HepG2 (cell line): ENCODE data around the gene NUBP1. TPM values are rescaled to one million over a fixed set of nuclear protein-coding genes. Genes with fewer than 3 reads are reported as not detected.
A peak's percentile ranks its signal among the peaks of the same experiment; 100 is the strongest.

Experiments
- DR1 ChIP-seq: sonication (generic); formaldehyde crosslinking; IDR thresholded peaks from 2 replicates; pipeline ENCODE4 v1.8.0; 2021; ENCODE audit warnings: mild to moderate bottlenecking, missing genetic modification reagents, inconsistent platforms
- ETS1 ChIP-seq: sonication (generic); formaldehyde crosslinking; IDR thresholded peaks from 2 replicates; pipeline ENCODE4 v1.4.0; 2020; ENCODE audit warnings: missing genetic modification reagents
- GATAD1 ChIP-seq: IDR thresholded peaks from 2 replicates; pipeline ENCODE4 v1.6.1; 2016; ENCODE audit warnings: missing genetic modification reagents, missing compliant biosample characterization
- MXD3 ChIP-seq: IDR thresholded peaks from 2 replicates; pipeline ENCODE4 v1.6.1; 2016; ENCODE audit warnings: mild to moderate bottlenecking, missing biosample characterization, missing genetic modification reagents
- TCF7L2 ChIP-seq: IDR thresholded peaks from 2 replicates; pipeline ENCODE4 v1.6.1; 2011; ENCODE audit warnings: mild to moderate bottlenecking, low read depth, low read length, moderate library complexity
- TOE1 ChIP-seq: sonication (generic); formaldehyde crosslinking; IDR thresholded peaks from 2 replicates; pipeline ENCODE4 v1.4.0; 2020; ENCODE audit warnings: mild to moderate bottlenecking, missing genetic modification reagents
- ZBTB21 ChIP-seq: sonication (generic); formaldehyde crosslinking; IDR thresholded peaks from 2 replicates; pipeline ENCODE4 v1.4.0; 2020; ENCODE audit warnings: missing genetic modification reagents
- ZFX ChIP-seq: sonication (generic); formaldehyde crosslinking; IDR thresholded peaks from 2 replicates; pipeline ENCODE4 v1.4.0; 2020; ENCODE audit warnings: mild to moderate bottlenecking, low read depth, missing genetic modification reagents, moderate library complexity
- ZNF101 ChIP-seq: sonication (generic); formaldehyde crosslinking; IDR thresholded peaks from 2 replicates; pipeline ENCODE4 v1.4.0; 2020; ENCODE audit warnings: mild to moderate bottlenecking, low read depth, missing genetic modification reagents, borderline replicate concordance
- ZNF260 ChIP-seq: sonication (generic); formaldehyde crosslinking; IDR thresholded peaks from 2 replicates; pipeline ENCODE4 v1.4.0; 2020; ENCODE audit warnings: missing genetic modification reagents, low read depth, mild to moderate bottlenecking, borderline replicate concordance
- ZNF280B ChIP-seq: sonication (generic); formaldehyde crosslinking; IDR thresholded peaks from 2 replicates; pipeline ENCODE4 v1.5.0; 2020; ENCODE audit warnings: missing genetic modification reagents, mild to moderate bottlenecking, borderline replicate concordance
- ZNF382 ChIP-seq: sonication (generic); formaldehyde crosslinking; IDR thresholded peaks from 2 replicates; pipeline ENCODE4 v1.5.0; 2020; ENCODE audit warnings: missing genetic modification reagents, mild to moderate bottlenecking, borderline replicate concordance
- ZNF614 ChIP-seq: IDR thresholded peaks from 2 replicates; pipeline ENCODE4 v1.6.1; 2018; ENCODE audit warnings: missing biosample characterization, missing genetic modification reagents, inconsistent platforms, borderline replicate concordance
- ZNF761 ChIP-seq: sonication (generic); formaldehyde crosslinking; conservative IDR thresholded peaks from 2 replicates; pipeline ENCODE4 v1.4.0; 2020; ENCODE audit warnings: mild to moderate bottlenecking, missing genetic modification reagents
- ZNF776 ChIP-seq: sonication (generic); formaldehyde crosslinking; IDR thresholded peaks from 2 replicates; pipeline ENCODE4 v1.4.0; 2020; ENCODE audit warnings: mild to moderate bottlenecking, missing genetic modification reagents
- ZNF780A ChIP-seq: sonication (generic); formaldehyde crosslinking; IDR thresholded peaks from 2 replicates; pipeline ENCODE4 v1.8.0; 2022; ENCODE audit warnings: mild to moderate bottlenecking, missing genetic modification reagents, moderate library complexity
- ZNF839 ChIP-seq: sonication (generic); formaldehyde crosslinking; IDR thresholded peaks from 2 replicates; pipeline ENCODE4 v1.4.0; 2020; ENCODE audit warnings: missing genetic modification reagents, mild to moderate bottlenecking, borderline replicate concordance
- polyA plus RNA-seq, 8 experiments: library from polyadenylated mRNA; depleted of rRNA in 3 of 8; stranded (reverse) in 7 of 8; unstranded in 1 of 8; fragments of >200 nt; fragmentation: Illumina TruSeq in 4 of 8; extraction: Trizol in 4 of 8; gene quantifications; 2 replicates each; pipeline versions ENCODE4 v1.2.1 to v1.2.3, GENCODE V29; 2011 to 2016; ENCODE audit warnings: low read depth in 4 of 8, missing spikeins in 1 of 8, mixed read lengths in 1 of 8; ENCODE audit not compliant: insufficient read depth in 1 of 8
- total RNA-seq, 5 experiments: library from RNA; depleted of rRNA; stranded (reverse); fragments of >200 nt; fragmentation: Illumina TruSeq; extraction: Trizol; gene quantifications; 2 replicates each; pipeline ENCODE4 v1.2.3, GENCODE V29; 2016; ENCODE audit warnings: low read depth in 1 of 5
- TF ChIP-seq, protein P1 (sequence below): sonication (generic); formaldehyde crosslinking; conservative IDR thresholded peaks from 2 replicates; pipeline ENCODE4 v1.5.0; 2020; ENCODE audit warnings: missing genetic modification reagents
- TF ChIP-seq, protein P2 (sequence below): sonication (generic); formaldehyde crosslinking; IDR thresholded peaks from 2 replicates; pipeline ENCODE4 v1.4.0; 2020; ENCODE audit warnings: mild to moderate bottlenecking, missing genetic modification reagents

NUBP1 gene
- total and polyA plus RNA-seq, 2 of the 13 experiments (the other 11 are each of a cell fraction or from before 2014, with no cell fraction given) = 53.5 to 70.4 TPM

GRCh38 chr16:10743610-10744369, at the start of gene NUBP1 (continued):
- TF ChIP-seq ZNF776 (CRISPR knock-in tag) (peak; percentile 92), ZNF839 (CRISPR knock-in tag) (peak; percentile 97; the same call in 1 of the 2 replicates), GATAD1 (CRISPR knock-in tag) (peak; percentile 90), ZNF280B (CRISPR knock-in tag) (peak; percentile 100), MXD3 (peak; percentile 98), TOE1 (peak; percentile 92; the same call in 1 of the 2 replicates), ZNF260 (CRISPR knock-in tag) (no peak), DR1 (CRISPR knock-in tag) (peak; percentile 94), ZBTB21 (CRISPR knock-in tag) (peak; percentile 64), ZNF382 (no peak), ZFX (peak; percentile 100), ZNF101 (CRISPR knock-in tag) (0 out of 2 replicates have a peak, but pooled peaks have one; percentile 92), ZNF614 (CRISPR knock-in tag) (no peak; the same call in 1 of the 2 replicates), ETS1 (CRISPR knock-in tag) (peak; percentile 89; the same call in 1 of the 2 replicates), ZNF761 (CRISPR knock-in tag) (peak; percentile 94; the same call in 1 of the 2 replicates), TCF7L2 (no peak), ZNF780A (CRISPR knock-in tag) (peak; percentile 80; the same call in 1 of the 2 replicates)
- TF ChIP-seq, protein P1, sequence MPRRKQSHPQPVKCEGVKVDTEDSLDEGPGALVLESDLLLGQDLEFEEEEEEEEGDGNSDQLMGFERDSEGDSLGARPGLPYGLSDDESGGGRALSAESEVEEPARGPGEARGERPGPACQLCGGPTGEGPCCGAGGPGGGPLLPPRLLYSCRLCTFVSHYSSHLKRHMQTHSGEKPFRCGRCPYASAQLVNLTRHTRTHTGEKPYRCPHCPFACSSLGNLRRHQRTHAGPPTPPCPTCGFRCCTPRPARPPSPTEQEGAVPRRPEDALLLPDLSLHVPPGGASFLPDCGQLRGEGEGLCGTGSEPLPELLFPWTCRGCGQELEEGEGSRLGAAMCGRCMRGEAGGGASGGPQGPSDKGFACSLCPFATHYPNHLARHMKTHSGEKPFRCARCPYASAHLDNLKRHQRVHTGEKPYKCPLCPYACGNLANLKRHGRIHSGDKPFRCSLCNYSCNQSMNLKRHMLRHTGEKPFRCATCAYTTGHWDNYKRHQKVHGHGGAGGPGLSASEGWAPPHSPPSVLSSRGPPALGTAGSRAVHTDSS (CRISPR knock-in tag) = no peak
- TF ChIP-seq, protein P2, sequence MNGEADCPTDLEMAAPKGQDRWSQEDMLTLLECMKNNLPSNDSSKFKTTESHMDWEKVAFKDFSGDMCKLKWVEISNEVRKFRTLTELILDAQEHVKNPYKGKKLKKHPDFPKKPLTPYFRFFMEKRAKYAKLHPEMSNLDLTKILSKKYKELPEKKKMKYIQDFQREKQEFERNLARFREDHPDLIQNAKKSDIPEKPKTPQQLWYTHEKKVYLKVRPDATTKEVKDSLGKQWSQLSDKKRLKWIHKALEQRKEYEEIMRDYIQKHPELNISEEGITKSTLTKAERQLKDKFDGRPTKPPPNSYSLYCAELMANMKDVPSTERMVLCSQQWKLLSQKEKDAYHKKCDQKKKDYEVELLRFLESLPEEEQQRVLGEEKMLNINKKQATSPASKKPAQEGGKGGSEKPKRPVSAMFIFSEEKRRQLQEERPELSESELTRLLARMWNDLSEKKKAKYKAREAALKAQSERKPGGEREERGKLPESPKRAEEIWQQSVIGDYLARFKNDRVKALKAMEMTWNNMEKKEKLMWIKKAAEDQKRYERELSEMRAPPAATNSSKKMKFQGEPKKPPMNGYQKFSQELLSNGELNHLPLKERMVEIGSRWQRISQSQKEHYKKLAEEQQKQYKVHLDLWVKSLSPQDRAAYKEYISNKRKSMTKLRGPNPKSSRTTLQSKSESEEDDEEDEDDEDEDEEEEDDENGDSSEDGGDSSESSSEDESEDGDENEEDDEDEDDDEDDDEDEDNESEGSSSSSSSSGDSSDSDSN (CRISPR knock-in tag) = peak; percentile 68
